Loucy (cell line): ENCODE data around the gene CHERP.

ENCODE experiments used
- CTCF ChIP-seq: fragments of 200-600 bp; sonication (generic); conservative IDR thresholded peaks from 2 replicates; pipeline ENCODE4 v1.5.1; 2014; ENCODE audit warnings: mild to moderate bottlenecking, antibody characterized with exemption, low read length
- EZH2phosphoT487 ChIP-seq: fragments of 200-600 bp; IDR thresholded peaks from 2 replicates; pipeline ENCODE4 v1.6.1; 2018; ENCODE audit warnings: antibody characterized with exemption, mild to moderate bottlenecking, moderate library complexity, borderline replicate concordance

- no peak for TF ChIP-seq CTCF
- no peak for TF ChIP-seq EZH2phosphoT487
These were observed 44.4 kb downstream of the CHERP start for GRCh38 chr19:16497837-16498236.
